ENCODE results near the gene TRIM72.

The TRIM72 gene

GRCh38 chr16:31248344-31248743, 34.4 kb downstream of the TRIM72 start:
- no peak overlapping the region for H3K4me3 ChIP-seq (replicated peaks; ENCODE audit: low read depth, low read length)

DNA sequence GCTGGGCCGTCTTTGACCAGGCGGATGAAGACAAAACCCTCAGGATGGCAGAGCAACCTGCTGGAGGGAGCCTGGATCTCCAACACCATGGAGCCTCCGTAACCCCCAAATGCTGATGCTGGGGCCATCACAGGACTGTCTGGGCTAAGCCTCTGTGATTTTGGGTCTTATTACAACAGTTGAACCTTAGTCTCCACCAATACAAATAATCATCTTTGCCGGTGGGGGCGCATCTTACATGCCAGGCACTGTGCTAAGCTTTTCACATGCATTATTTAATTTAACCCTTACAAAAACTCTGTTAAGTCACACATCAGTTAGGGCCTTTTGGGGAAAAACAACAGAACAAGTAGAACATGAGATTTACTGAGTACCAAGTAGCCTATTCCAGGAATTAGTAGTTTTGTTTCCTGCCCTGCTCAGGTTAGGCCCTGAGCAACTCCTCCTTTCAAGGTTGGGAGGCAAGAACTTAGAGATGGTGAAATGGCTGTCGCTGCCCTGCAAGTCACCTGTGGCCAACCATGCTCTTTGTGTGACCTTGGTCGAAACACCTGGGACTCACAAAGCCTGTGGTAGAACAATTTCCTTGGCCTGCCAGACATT, 37.0 kb downstream of the TRIM72 start:
- TF ChIP-seq, protein P1, sequence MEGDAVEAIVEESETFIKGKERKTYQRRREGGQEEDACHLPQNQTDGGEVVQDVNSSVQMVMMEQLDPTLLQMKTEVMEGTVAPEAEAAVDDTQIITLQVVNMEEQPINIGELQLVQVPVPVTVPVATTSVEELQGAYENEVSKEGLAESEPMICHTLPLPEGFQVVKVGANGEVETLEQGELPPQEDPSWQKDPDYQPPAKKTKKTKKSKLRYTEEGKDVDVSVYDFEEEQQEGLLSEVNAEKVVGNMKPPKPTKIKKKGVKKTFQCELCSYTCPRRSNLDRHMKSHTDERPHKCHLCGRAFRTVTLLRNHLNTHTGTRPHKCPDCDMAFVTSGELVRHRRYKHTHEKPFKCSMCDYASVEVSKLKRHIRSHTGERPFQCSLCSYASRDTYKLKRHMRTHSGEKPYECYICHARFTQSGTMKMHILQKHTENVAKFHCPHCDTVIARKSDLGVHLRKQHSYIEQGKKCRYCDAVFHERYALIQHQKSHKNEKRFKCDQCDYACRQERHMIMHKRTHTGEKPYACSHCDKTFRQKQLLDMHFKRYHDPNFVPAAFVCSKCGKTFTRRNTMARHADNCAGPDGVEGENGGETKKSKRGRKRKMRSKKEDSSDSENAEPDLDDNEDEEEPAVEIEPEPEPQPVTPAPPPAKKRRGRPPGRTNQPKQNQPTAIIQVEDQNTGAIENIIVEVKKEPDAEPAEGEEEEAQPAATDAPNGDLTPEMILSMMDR (IDR thresholded peaks at IDR 0.05; ENCODE audit: low read length, missing control alignments) = no peak
- no peak for DNase-seq (ENCODE audit: low read depth)
- no peak overlapping the region for H3K4me3 ChIP-seq (replicated peaks; ENCODE audit: low read depth, low read length)

More at GRCh38 chr16:31248344-31248743, 34.4 kb downstream of the TRIM72 start:
- TF ChIP-seq, protein P1 (IDR thresholded peaks at IDR 0.05; ENCODE audit: low read length, missing control alignments) = no peak
- no peak for DNase-seq (ENCODE audit: low read depth)

GRCh38 chr16:31251435-31251834, 37.5 kb downstream of the TRIM72 start:
- no peak for DNase-seq (ENCODE audit: low read depth)
- no peak overlapping the region for H3K4me3 ChIP-seq (replicated peaks; ENCODE audit: low read depth, low read length)
- TF ChIP-seq, protein P1 (IDR thresholded peaks at IDR 0.05; ENCODE audit: low read length, missing control alignments) = no peak

DNA sequence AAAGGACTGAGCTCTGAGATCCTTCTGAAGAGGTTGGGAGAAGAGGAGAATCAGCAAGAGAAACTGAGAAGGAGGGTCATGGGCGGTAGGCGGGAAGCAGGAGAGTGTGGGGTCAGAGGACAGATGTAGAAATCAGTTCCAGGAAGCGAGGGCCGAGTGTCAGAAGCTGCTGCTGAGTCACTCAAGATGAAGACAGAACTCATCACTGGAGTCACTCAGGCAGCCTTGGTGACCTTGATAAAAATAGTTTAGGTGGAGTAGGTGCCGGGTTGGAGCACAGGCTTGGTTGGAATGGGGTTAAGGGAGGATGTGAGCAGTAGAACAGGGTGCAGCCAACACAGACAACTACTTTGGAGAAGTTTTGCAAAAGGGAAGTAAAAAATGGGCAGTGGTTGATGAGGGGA, 39.7 kb downstream of the TRIM72 start:
- no peak for DNase-seq (ENCODE audit: low read depth)
- TF ChIP-seq, protein P1 (IDR thresholded peaks at IDR 0.05; ENCODE audit: low read length, missing control alignments) = no peak
- H3K4me3 ChIP-seq (replicated peaks; ENCODE audit: low read depth, low read length) = no peak overlapping the region

DNA sequence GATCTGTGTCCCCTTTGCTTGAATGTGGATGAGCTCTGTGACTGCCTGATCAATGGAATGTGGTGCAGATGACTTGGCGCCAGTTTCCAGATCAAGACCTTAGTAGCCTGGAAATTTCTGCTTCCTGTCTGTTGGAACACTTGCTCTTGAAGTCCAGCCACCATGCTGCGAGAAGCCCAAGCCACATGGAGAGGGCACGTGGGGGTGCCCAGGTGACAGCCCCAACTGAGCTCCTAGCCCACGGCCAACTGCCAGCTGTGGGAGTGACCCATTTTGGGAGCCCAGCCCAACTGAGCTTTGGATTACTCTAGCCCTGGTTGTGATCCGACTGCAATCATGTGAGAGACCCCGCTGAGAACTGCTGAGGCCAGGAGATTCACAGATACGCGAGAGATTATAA, 42.5 kb downstream of the TRIM72 start:
- H3K4me3 ChIP-seq (replicated peaks; ENCODE audit: low read depth, low read length) = no peak overlapping the region
- TF ChIP-seq, protein P1 (IDR thresholded peaks at IDR 0.05; ENCODE audit: low read length, missing control alignments) = no peak
- no peak for DNase-seq (ENCODE audit: low read depth)

DNA sequence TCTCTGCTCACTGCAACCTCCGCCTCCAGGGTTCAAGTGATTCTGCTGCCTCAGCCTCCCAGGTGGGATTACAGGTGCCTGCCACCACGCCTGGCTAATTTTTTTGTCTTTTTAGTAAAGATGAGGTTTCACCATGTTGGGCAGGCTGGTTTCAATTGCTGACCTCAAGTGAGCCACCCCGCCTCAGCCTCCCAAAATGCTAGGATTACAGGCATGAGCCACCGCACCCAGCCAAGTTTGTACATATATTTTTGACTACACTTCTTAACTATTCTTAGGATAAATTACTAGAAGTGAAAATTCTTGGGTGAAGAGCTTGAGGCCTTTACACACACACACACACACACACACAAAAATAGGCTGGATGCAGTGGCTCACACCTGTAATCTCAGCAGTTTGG, 44.4 kb downstream of the TRIM72 start:
- DNase-seq (ENCODE audit: low read depth) = no peak
- no peak overlapping the region for H3K4me3 ChIP-seq (replicated peaks; ENCODE audit: low read depth, low read length)
- TF ChIP-seq, protein P1 (IDR thresholded peaks at IDR 0.05; ENCODE audit: low read length, missing control alignments) = no peak

Data from fibroblast of pulmonary artery (primary cell).